AG20443 (cell line): ENCODE results near the gene PSPH.

ENCODE experiments used
- DNase-seq: peaks from one replicate; pipeline ENCODE4 v3.0.0; 2012; ENCODE audit warnings: low spot score, mixed read lengths

PSPH gene

GRCh38 chr7:55996856-55997500, 54.3 kb downstream of the PSPH start:
- no peak for DNase-seq

- DNase-seq = no peak
These were observed 58.9 kb downstream of the PSPH start for GRCh38 chr7:55992346-55992745.

- DNase-seq = no peak
These were observed 67.7 kb downstream of the PSPH start for GRCh38 chr7:55983537-55983936.

GRCh38 chr7:55980266-55980665, 71.0 kb downstream of the PSPH start:
- DNase-seq = no peak

GRCh38 chr7:55977831-55978230, 73.4 kb downstream of the PSPH start:
- peak; percentile 58 for DNase-seq

GRCh38 chr7:55975988-55976633, 75.1 kb downstream of the PSPH start:
- no peak for DNase-seq

GRCh38 chr7:55973747-55974250, 77.4 kb downstream of the PSPH start:
- DNase-seq = no peak

- no peak for DNase-seq
These were observed 80.3 kb downstream of the PSPH start for GRCh38 chr7:55970978-55971377.

- DNase-seq = no peak
These were observed 80.7 kb downstream of the PSPH start for GRCh38 chr7:55970561-55970960.

- DNase-seq = no peak
These were observed 81.9 kb downstream of the PSPH start for GRCh38 chr7:55969391-55969790.

GRCh38 chr7:55966851-55967250, 84.4 kb downstream of the PSPH start:
- DNase-seq = no peak

GRCh38 chr7:55965805-55966421, 85.3 kb downstream of the PSPH start:
- DNase-seq = no peak

GRCh38 chr7:55965100-55965470, 86.2 kb downstream of the PSPH start:
- DNase-seq = no peak

GRCh38 chr7:55964261-55965099, 86.8 kb downstream of the PSPH start, which contains the start of gene NIPSNAP2:
NIPSNAP2 (plus strand) TSS chr7:55964585; CDS start chr7:55964610, 25 bp downstream.
- DNase-seq = peak; percentile 94

GRCh38 chr7:55963584-55964168, 87.6 kb downstream of the PSPH start:
- DNase-seq = no peak

- DNase-seq = no peak
These were observed 89.2 kb downstream of the PSPH start for GRCh38 chr7:55962014-55962413.
